ENCODE results near the gene NAT16. TPM values are rescaled to one million over a fixed set of nuclear protein-coding genes. Genes with fewer than 3 reads are reported as not detected.

The NAT16 gene
- total and polyA plus RNA-seq, 9 of the 15 experiments (the other 6 are each of a cell fraction or from before 2014, with no cell fraction given), result 0.04 TPM; not detected in 8

DNA sequence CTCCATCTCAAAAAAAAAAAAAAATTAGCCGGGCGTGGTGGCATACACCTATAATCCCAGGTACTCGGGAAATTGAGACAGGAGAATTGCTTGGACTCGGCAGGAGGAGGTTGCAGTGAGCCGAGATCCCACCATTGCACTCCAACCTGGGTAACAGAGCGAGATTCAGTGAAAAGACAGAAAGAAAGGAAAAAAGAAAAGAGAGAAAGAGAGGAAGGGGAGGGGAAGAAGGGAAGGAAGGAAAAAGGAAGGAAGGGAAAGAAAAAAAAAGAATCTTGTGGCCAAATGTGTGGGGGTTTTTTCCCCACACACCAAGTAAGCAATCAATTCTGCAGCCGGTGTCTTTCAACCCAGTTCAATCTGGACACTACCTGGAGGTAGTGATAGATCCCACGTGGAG is 9.0 kb upstream of the NAT16 start:
- H3K79me2 ChIP-seq (ENCODE audit: control insufficient read depth, insufficient read depth, low read length), result no peaks in the 10 kb centered on the region
- peaks cover 0 to 9% of the 10 kb centered on the region in 2 experiments; a peak in 2 of 5 replicates for H3K4me1 ChIP-seq (replicated peaks in 1 of 2; ENCODE audit: control insufficient read depth in 2 of 2, insufficient read depth in 2 of 2, low read length in 2 of 2)
- no peak for DNase-seq (ENCODE audit: extremely low read depth in 1 of 4, low spot score in 3 of 4)
- H3K27ac ChIP-seq (ENCODE audit: extremely low read depth, low read depth, low read length), result no peak overlapping the region
- in situ Hi-C loops (cut with MboI) (no loop called here), intact Hi-C loops (cut with micrococcal nuclease) (loop anchor here (5.0 kb wide), 1 partner anchor 292 kb away; the partner anchor contains the start of gene ACHE)
- CTCF ChIA-PET (ENCODE audit: low intra/inter-chr PET ratio), result no interaction called here
- no TSS peak for BruUV-seq (replicated peaks)
- 8% methylated on average over 8 of the region's 8 CpGs for WGBS (ENCODE audit: insufficient coverage, low coverage, missing lambda C conversion rate)
- H3K9me3 ChIP-seq (replicated peaks; ENCODE audit: control insufficient read depth, insufficient read depth, low read depth, low read length), result no peaks in the 10 kb centered on the region
- H3K4me3 ChIP-seq, result no peak overlapping the region
- no peaks in the 10 kb centered on the region for H4K20me1 ChIP-seq (replicated peaks; ENCODE audit: control insufficient read depth, insufficient read depth, low read length)
- H3K9me1 ChIP-seq (ENCODE audit: control insufficient read depth, insufficient read depth, low read length), result no peaks in the 10 kb centered on the region
- POLR2A ChIA-PET, result interaction anchor here (1.0 kb wide), 1 partner anchor 29 kb away, joined by 4 read pairs; no protein-coding TSS in a partner anchor
- ATAC-seq, result no peak
- H3K9ac ChIP-seq (ENCODE audit: insufficient read depth in 1 of 2, low read depth in 2 of 2, low read length in 2 of 2), result no peak overlapping the region
- no peak overlapping the region for H3K4me2 ChIP-seq (ENCODE audit: insufficient read depth, low read length)
- peaks cover 0 to 4% of the 10 kb centered on the region in 2 experiments; a peak in 2 of 5 replicates for H3K27me3 ChIP-seq (ENCODE audit: control insufficient read depth in 2 of 2, insufficient read depth in 2 of 2, low read length in 2 of 2)
- FAIRE-seq, result no peak
- no peak overlapping the region for H2AFZ ChIP-seq (ENCODE audit: low read depth, low read length)
- no peaks in the 10 kb centered on the region for H3K36me3 ChIP-seq (ENCODE audit: control insufficient read depth, insufficient read depth, low read length)
- TF ChIP-seq ZNF318 (IDR thresholded peaks at IDR 0.05; ENCODE audit: borderline replicate concordance in 1 of 2, low read depth in 1 of 2), result no peak
- TF ChIP-seq, protein P1, sequence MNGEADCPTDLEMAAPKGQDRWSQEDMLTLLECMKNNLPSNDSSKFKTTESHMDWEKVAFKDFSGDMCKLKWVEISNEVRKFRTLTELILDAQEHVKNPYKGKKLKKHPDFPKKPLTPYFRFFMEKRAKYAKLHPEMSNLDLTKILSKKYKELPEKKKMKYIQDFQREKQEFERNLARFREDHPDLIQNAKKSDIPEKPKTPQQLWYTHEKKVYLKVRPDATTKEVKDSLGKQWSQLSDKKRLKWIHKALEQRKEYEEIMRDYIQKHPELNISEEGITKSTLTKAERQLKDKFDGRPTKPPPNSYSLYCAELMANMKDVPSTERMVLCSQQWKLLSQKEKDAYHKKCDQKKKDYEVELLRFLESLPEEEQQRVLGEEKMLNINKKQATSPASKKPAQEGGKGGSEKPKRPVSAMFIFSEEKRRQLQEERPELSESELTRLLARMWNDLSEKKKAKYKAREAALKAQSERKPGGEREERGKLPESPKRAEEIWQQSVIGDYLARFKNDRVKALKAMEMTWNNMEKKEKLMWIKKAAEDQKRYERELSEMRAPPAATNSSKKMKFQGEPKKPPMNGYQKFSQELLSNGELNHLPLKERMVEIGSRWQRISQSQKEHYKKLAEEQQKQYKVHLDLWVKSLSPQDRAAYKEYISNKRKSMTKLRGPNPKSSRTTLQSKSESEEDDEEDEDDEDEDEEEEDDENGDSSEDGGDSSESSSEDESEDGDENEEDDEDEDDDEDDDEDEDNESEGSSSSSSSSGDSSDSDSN (IDR thresholded peaks at IDR 0.05; ENCODE audit: borderline replicate concordance in 1 of 2, low read depth in 2 of 2, low read length in 2 of 2), result no peak
- no peak for TF ChIP-seq ZNF146 (CRISPR knock-in tag; IDR thresholded peaks at IDR 0.05; ENCODE audit: unreplicated experiment)
- no peak for TF ChIP-seq GATAD2B (IDR thresholded peaks at IDR 0.05; ENCODE audit: borderline replicate concordance)
- 0 out of 2 replicates have a peak, but pooled peaks have one; percentile 61 for TF ChIP-seq MCM3 (IDR thresholded peaks at IDR 0.05)
- TF ChIP-seq ZNF165 (CRISPR knock-in tag; IDR thresholded peaks at IDR 0.05; ENCODE audit: borderline replicate concordance), result no peak
- TF ChIP-seq SMARCC2 (IDR thresholded peaks at IDR 0.05; ENCODE audit: low read depth), result no peak
- no peak for TF ChIP-seq BDP1 (IDR thresholded peaks at IDR 0.05; ENCODE audit: insufficient read depth, insufficient read length)
